Activated naive CD4-positive, alpha-beta T cell treated with anti-CD3 and anti-CD28 coated beads, Interleukin-2, amount 50 U/mL, for 24 hours (primary cell): ENCODE data around the gene DDRGK1.
"Not testable (repeated sequence)": the region's sequence is repeated elsewhere in the genome, so short reads cannot be mapped to it uniquely, and the experiment has no call there.

ENCODE experiments used
- H3K27ac Mint-ChIP-seq: one replicate; pipeline ENCODE4 v1.8.0; 2021; ENCODE audit warnings: mild to moderate bottlenecking, mixed read lengths
- H3K27me3 Mint-ChIP-seq: one replicate; pipeline ENCODE4 v1.8.0; 2021; ENCODE audit warnings: mixed read lengths
- H3K36me3 Mint-ChIP-seq: one replicate; pipeline ENCODE4 v1.8.0; 2021; ENCODE audit warnings: mixed read lengths
- H3K4me1 Mint-ChIP-seq: one replicate; pipeline ENCODE4 v1.8.0; 2021; ENCODE audit warnings: mixed read lengths
- H3K4me3 Mint-ChIP-seq: one replicate; pipeline ENCODE4 v1.8.0; 2021; ENCODE audit warnings: mild to moderate bottlenecking, mixed read lengths
- H3K9me3 Mint-ChIP-seq: one replicate; pipeline ENCODE4 v1.8.0; 2021; ENCODE audit warnings: mixed read lengths

DDRGK1 gene

GRCh38 chr20:3183896-3184612 is 20.4 kb downstream of the DDRGK1 start:
- H3K4me3 Mint-ChIP-seq = no peak overlapping the region
- no peaks in the 10 kb centered on the region for H3K36me3 Mint-ChIP-seq
- no peaks in the 10 kb centered on the region for H3K27me3 Mint-ChIP-seq
- no peak overlapping the region for H3K27ac Mint-ChIP-seq
- H3K4me1 Mint-ChIP-seq = no peaks in the 10 kb centered on the region
- H3K9me3 Mint-ChIP-seq = no peaks in the 10 kb centered on the region

GRCh38 chr20:3182429-3182828 is 22.1 kb downstream of the DDRGK1 start:
- H3K36me3 Mint-ChIP-seq, H3K4me3 Mint-ChIP-seq, H3K27me3 Mint-ChIP-seq, H3K4me1 Mint-ChIP-seq, H3K27ac Mint-ChIP-seq, H3K9me3 Mint-ChIP-seq: not testable (repeated sequence)

GRCh38 chr20:3181270-3181669 is 23.2 kb downstream of the DDRGK1 start:
- H3K27ac Mint-ChIP-seq = no peak overlapping the region
- H3K4me3 Mint-ChIP-seq = no peak overlapping the region
- no peaks in the 10 kb centered on the region for H3K4me1 Mint-ChIP-seq
- no peaks in the 10 kb centered on the region for H3K36me3 Mint-ChIP-seq
- H3K27me3 Mint-ChIP-seq = no peaks in the 10 kb centered on the region
- H3K9me3 Mint-ChIP-seq = no peaks in the 10 kb centered on the region

- peaks cover 2% of the 10 kb centered on the region for H3K27me3 Mint-ChIP-seq
- no peak overlapping the region for H3K4me3 Mint-ChIP-seq
- no peaks in the 10 kb centered on the region for H3K9me3 Mint-ChIP-seq
- no peak overlapping the region for H3K27ac Mint-ChIP-seq
- H3K36me3 Mint-ChIP-seq = no peaks in the 10 kb centered on the region
- peaks cover 3% of the 10 kb centered on the region for H3K4me1 Mint-ChIP-seq
Observed at GRCh38 chr20:3180319-3180718, 24.2 kb downstream of the DDRGK1 start.

- H3K4me1 Mint-ChIP-seq = peaks cover 12% of the 10 kb centered on the region
- no peaks in the 10 kb centered on the region for H3K9me3 Mint-ChIP-seq
- no peak overlapping the region for H3K4me3 Mint-ChIP-seq
- H3K36me3 Mint-ChIP-seq = no peaks in the 10 kb centered on the region
- no peak overlapping the region for H3K27ac Mint-ChIP-seq
- peaks cover 3% of the 10 kb centered on the region for H3K27me3 Mint-ChIP-seq
Observed at GRCh38 chr20:3177746-3178485, 26.6 kb downstream of the DDRGK1 start.

GRCh38 chr20:3175270-3175669 is 29.2 kb downstream of the DDRGK1 start:
- H3K4me3 Mint-ChIP-seq = peak overlapping the region; percentile 3
- no peaks in the 10 kb centered on the region for H3K36me3 Mint-ChIP-seq
- no peaks in the 10 kb centered on the region for H3K9me3 Mint-ChIP-seq
- H3K27ac Mint-ChIP-seq = no peak overlapping the region
- peaks cover 3% of the 10 kb centered on the region for H3K27me3 Mint-ChIP-seq
- peaks cover 22% of the 10 kb centered on the region for H3K4me1 Mint-ChIP-seq

GRCh38 chr20:3174442-3175261 is 29.8 kb downstream of the DDRGK1 start:
- Mint-ChIP-seq H3K27me3 (peaks cover 3% of the 10 kb centered on the region), H3K4me1 (peaks cover 22% of the 10 kb centered on the region), H3K9me3 (no peaks in the 10 kb centered on the region), H3K27ac (peak overlapping the region; percentile 59), H3K36me3 (peaks cover 1% of the 10 kb centered on the region), H3K4me3 (peak overlapping the region; percentile 86)

- peak overlapping the region; percentile 30 for H3K27ac Mint-ChIP-seq
- H3K4me1 Mint-ChIP-seq = peaks cover 26% of the 10 kb centered on the region
- H3K36me3 Mint-ChIP-seq = peaks cover 1% of the 10 kb centered on the region
- no peaks in the 10 kb centered on the region for H3K9me3 Mint-ChIP-seq
- H3K27me3 Mint-ChIP-seq = peaks cover 3% of the 10 kb centered on the region
- H3K4me3 Mint-ChIP-seq = peak overlapping the region; percentile 86
Observed at GRCh38 chr20:3173610-3174441, 30.7 kb downstream of the DDRGK1 start.

GRCh38 chr20:3172933-3173609 is 31.4 kb downstream of the DDRGK1 start, which contains the start of gene LZTS3:
TSS of gene LZTS3 (minus strand) at chr20:3173549. CDS start at chr20:3167163, 6,386 bp downstream.
- peak within 1 kb of the TSS; percentile 30 for H3K27ac Mint-ChIP-seq
- H3K36me3 Mint-ChIP-seq = peaks cover 1% of the 10 kb centered on the region
- H3K9me3 Mint-ChIP-seq = no peaks in the 10 kb centered on the region
- H3K4me3 Mint-ChIP-seq = peak within 1 kb of the TSS; percentile 86
- H3K27me3 Mint-ChIP-seq = peaks cover 8% of the 10 kb centered on the region
- H3K4me1 Mint-ChIP-seq = peaks cover 32% of the 10 kb centered on the region

GRCh38 chr20:3172126-3172932 is 32.2 kb downstream of the DDRGK1 start:
- no peak overlapping the region for H3K27ac Mint-ChIP-seq
- H3K27me3 Mint-ChIP-seq = peaks cover 10% of the 10 kb centered on the region
- peaks cover 1% of the 10 kb centered on the region for H3K36me3 Mint-ChIP-seq
- peak overlapping the region; percentile 84 for H3K4me3 Mint-ChIP-seq
- H3K4me1 Mint-ChIP-seq = peaks cover 32% of the 10 kb centered on the region
- no peaks in the 10 kb centered on the region for H3K9me3 Mint-ChIP-seq

- Mint-ChIP-seq H3K4me1 (peaks cover 32% of the 10 kb centered on the region), H3K36me3 (peaks cover 1% of the 10 kb centered on the region), H3K27ac (no peak overlapping the region), H3K27me3 (peaks cover 10% of the 10 kb centered on the region), H3K4me3 (peak overlapping the region; percentile 84), H3K9me3 (no peaks in the 10 kb centered on the region)
Observed at GRCh38 chr20:3171391-3172125, 32.9 kb downstream of the DDRGK1 start.

GRCh38 chr20:3168829-3169590 is 35.5 kb downstream of the DDRGK1 start:
- peaks cover 1% of the 10 kb centered on the region for H3K36me3 Mint-ChIP-seq
- H3K4me1 Mint-ChIP-seq = peaks cover 21% of the 10 kb centered on the region
- H3K9me3 Mint-ChIP-seq = no peaks in the 10 kb centered on the region
- peak overlapping the region; percentile 55 for H3K4me3 Mint-ChIP-seq
- peaks cover 7% of the 10 kb centered on the region for H3K27me3 Mint-ChIP-seq
- H3K27ac Mint-ChIP-seq = no peak overlapping the region
